HepG2 (cell line): ENCODE measurements around the gene GNA15. TPM values are rescaled to one million over a fixed set of nuclear protein-coding genes. Genes with fewer than 3 reads are reported as not detected.
A peak's percentile ranks its signal among the peaks of the same experiment; 100 is the strongest.

Source experiments
- ELF3 ChIP-seq: IDR thresholded peaks from 2 replicates; pipeline ENCODE4 v1.6.1; 2016; ENCODE audit warnings: missing genetic modification reagents, missing compliant biosample characterization
- FOXC1 ChIP-seq: sonication (generic); formaldehyde crosslinking; IDR thresholded peaks from 2 replicates; pipeline ENCODE4 v1.8.0; 2022; ENCODE audit warnings: mild to moderate bottlenecking, missing genetic modification reagents, borderline replicate concordance
- IKZF4 ChIP-seq: sonication (generic); formaldehyde crosslinking; IDR thresholded peaks from 2 replicates; pipeline ENCODE4 v1.5.1; 2020; ENCODE audit warnings: borderline replicate concordance, mild to moderate bottlenecking, low read depth, missing genetic modification reagents; ENCODE audit errors: not compliant biosample characterization
- KDM6A ChIP-seq: IDR thresholded peaks from 2 replicates; pipeline ENCODE4 v1.6.1; 2016; ENCODE audit warnings: low read depth
- MXI1 ChIP-seq: IDR thresholded peaks from 3 replicates; pipeline ENCODE4 v1.6.1; 2012; ENCODE audit warnings: low read depth, low read length, inconsistent platforms, borderline replicate concordance
- RFX1 ChIP-seq: fragments of 450-650 bp; IDR thresholded peaks from 2 replicates; pipeline ENCODE4 v1.6.1; 2017
- ZBTB20 ChIP-seq: sonication (generic); formaldehyde crosslinking; IDR thresholded peaks from 2 replicates; pipeline ENCODE4 v1.8.1; 2023; ENCODE audit warnings: missing genetic modification reagents, low read depth, mild to moderate bottlenecking, borderline replicate concordance
- ZNF207 ChIP-seq: fragments of 450-650 bp; IDR thresholded peaks from 2 replicates; pipeline ENCODE4 v1.6.1; 2016; ENCODE audit warnings: antibody characterized with exemption, borderline replicate concordance
- ZNF224 ChIP-seq: sonication (generic); formaldehyde crosslinking; IDR thresholded peaks from 2 replicates; pipeline ENCODE4 v1.5.0; 2020; ENCODE audit warnings: mild to moderate bottlenecking, missing genetic modification reagents
- ZNF350 ChIP-seq: sonication (generic); formaldehyde crosslinking; IDR thresholded peaks from 2 replicates; pipeline ENCODE4 v1.4.0; 2020; ENCODE audit warnings: mild to moderate bottlenecking, low read depth, missing genetic modification reagents, borderline replicate concordance
- ZNF598 ChIP-seq: sonication (generic); formaldehyde crosslinking; IDR thresholded peaks from 2 replicates; pipeline ENCODE4 v1.5.1; 2020; ENCODE audit warnings: mild to moderate bottlenecking, missing genetic modification reagents, borderline replicate concordance
- ZSCAN30 ChIP-seq: sonication (generic); formaldehyde crosslinking; IDR thresholded peaks from 2 replicates; pipeline ENCODE4 v1.5.0; 2020; ENCODE audit warnings: mild to moderate bottlenecking, missing genetic modification reagents
- polyA plus RNA-seq, 8 experiments: library from polyadenylated mRNA; depleted of rRNA in 3 of 8; stranded (reverse) in 7 of 8; unstranded in 1 of 8; fragments of >200 nt; fragmentation: Illumina TruSeq in 4 of 8; extraction: Trizol in 4 of 8; gene quantifications; 2 replicates each; pipeline versions ENCODE4 v1.2.1 to v1.2.3, GENCODE V29; 2011 to 2016; ENCODE audit warnings: low read depth in 4 of 8, missing spikeins in 1 of 8, mixed read lengths in 1 of 8; ENCODE audit not compliant: insufficient read depth in 1 of 8
- total RNA-seq, 5 experiments: library from RNA; depleted of rRNA; stranded (reverse); fragments of >200 nt; fragmentation: Illumina TruSeq; extraction: Trizol; gene quantifications; 2 replicates each; pipeline ENCODE4 v1.2.3, GENCODE V29; 2016; ENCODE audit warnings: low read depth in 1 of 5
- TF ChIP-seq, protein P1 (sequence below): sonication (generic); formaldehyde crosslinking; IDR thresholded peaks from 2 replicates; pipeline ENCODE4 v1.5.0; 2020; ENCODE audit warnings: missing genetic modification reagents, mild to moderate bottlenecking, borderline replicate concordance
- TF ChIP-seq, protein P2 (sequence below): sonication (generic); formaldehyde crosslinking; IDR thresholded peaks from 2 replicates; pipeline ENCODE4 v1.9.0; 2021; ENCODE audit warnings: missing genetic modification reagents, borderline replicate concordance
- TF ChIP-seq, protein P3 (sequence below): IDR thresholded peaks from 2 replicates; pipeline ENCODE4 v1.6.1; 2018; ENCODE audit warnings: missing genetic modification reagents, mild to moderate bottlenecking, missing compliant biosample characterization
- TF ChIP-seq, protein P4 (sequence below): IDR thresholded peaks from 2 replicates; pipeline ENCODE4 v1.4.0; 2020; ENCODE audit warnings: mild to moderate bottlenecking, missing genetic modification reagents

The GNA15 gene
- total and polyA plus RNA-seq, 2 of the 13 experiments (the other 11 are each of a cell fraction or from before 2014, with no cell fraction given) = not detected

DNA sequence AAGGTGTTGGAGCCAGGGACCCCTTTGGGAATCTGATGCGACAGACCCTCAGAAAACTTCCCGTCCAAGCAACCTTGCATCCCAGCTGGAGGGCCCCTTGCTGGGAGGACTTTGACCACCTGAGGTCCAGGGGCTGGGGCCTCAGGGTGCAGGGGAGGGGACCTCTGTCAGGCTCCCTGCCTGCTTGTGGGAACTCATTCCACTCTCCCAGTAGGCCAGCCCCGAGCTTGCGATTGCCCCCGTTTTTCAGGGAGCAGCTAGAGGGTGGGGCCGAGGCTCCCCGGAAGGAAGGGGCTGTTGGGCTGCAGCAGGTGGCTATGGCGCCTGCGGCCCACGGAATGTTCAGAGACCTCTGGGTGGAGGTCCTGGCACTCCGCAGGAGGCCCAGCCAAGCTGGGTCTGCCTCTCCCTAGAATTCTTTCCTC is 38.9 kb upstream of the GNA15 start (continued):
- TF ChIP-seq IKZF4 (CRISPR knock-in tag) = no peak
- TF ChIP-seq, protein P1, sequence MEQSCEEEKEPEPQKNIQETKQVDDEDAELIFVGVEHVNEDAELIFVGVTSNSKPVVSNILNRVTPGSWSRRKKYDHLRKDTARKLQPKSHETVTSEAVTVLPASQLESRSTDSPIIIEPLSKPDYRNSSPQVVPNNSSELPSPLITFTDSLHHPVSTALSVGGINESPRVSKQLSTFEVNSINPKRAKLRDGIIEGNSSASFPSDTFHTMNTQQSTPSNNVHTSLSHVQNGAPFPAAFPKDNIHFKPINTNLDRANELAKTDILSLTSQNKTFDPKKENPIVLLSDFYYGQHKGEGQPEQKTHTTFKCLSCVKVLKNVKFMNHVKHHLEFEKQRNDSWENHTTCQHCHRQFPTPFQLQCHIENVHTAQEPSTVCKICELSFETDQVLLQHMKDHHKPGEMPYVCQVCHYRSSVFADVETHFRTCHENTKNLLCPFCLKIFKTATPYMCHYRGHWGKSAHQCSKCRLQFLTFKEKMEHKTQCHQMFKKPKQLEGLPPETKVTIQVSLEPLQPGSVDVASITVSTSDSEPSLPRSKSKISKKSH = no peak
- TF ChIP-seq, protein P2, sequence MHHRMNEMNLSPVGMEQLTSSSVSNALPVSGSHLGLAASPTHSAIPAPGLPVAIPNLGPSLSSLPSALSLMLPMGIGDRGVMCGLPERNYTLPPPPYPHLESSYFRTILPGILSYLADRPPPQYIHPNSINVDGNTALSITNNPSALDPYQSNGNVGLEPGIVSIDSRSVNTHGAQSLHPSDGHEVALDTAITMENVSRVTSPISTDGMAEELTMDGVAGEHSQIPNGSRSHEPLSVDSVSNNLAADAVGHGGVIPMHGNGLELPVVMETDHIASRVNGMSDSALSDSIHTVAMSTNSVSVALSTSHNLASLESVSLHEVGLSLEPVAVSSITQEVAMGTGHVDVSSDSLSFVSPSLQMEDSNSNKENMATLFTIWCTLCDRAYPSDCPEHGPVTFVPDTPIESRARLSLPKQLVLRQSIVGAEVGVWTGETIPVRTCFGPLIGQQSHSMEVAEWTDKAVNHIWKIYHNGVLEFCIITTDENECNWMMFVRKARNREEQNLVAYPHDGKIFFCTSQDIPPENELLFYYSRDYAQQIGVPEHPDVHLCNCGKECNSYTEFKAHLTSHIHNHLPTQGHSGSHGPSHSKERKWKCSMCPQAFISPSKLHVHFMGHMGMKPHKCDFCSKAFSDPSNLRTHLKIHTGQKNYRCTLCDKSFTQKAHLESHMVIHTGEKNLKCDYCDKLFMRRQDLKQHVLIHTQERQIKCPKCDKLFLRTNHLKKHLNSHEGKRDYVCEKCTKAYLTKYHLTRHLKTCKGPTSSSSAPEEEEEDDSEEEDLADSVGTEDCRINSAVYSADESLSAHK = no peak
- no peak for TF ChIP-seq ZSCAN30 (CRISPR knock-in tag)
- TF ChIP-seq ZBTB20 = no peak
- no peak for TF ChIP-seq FOXC1 (CRISPR knock-in tag)
- peak; percentile 83 for TF ChIP-seq KDM6A (CRISPR knock-in tag)
- TF ChIP-seq, protein P3, sequence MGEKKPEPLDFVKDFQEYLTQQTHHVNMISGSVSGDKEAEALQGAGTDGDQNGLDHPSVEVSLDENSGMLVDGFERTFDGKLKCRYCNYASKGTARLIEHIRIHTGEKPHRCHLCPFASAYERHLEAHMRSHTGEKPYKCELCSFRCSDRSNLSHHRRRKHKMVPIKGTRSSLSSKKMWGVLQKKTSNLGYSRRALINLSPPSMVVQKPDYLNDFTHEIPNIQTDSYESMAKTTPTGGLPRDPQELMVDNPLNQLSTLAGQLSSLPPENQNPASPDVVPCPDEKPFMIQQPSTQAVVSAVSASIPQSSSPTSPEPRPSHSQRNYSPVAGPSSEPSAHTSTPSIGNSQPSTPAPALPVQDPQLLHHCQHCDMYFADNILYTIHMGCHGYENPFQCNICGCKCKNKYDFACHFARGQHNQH (CRISPR knock-in tag) = no peak
- TF ChIP-seq ELF3 (CRISPR knock-in tag) = 0 out of 2 replicates have a peak, but pooled peaks have one; percentile 24
- TF ChIP-seq, protein P4, sequence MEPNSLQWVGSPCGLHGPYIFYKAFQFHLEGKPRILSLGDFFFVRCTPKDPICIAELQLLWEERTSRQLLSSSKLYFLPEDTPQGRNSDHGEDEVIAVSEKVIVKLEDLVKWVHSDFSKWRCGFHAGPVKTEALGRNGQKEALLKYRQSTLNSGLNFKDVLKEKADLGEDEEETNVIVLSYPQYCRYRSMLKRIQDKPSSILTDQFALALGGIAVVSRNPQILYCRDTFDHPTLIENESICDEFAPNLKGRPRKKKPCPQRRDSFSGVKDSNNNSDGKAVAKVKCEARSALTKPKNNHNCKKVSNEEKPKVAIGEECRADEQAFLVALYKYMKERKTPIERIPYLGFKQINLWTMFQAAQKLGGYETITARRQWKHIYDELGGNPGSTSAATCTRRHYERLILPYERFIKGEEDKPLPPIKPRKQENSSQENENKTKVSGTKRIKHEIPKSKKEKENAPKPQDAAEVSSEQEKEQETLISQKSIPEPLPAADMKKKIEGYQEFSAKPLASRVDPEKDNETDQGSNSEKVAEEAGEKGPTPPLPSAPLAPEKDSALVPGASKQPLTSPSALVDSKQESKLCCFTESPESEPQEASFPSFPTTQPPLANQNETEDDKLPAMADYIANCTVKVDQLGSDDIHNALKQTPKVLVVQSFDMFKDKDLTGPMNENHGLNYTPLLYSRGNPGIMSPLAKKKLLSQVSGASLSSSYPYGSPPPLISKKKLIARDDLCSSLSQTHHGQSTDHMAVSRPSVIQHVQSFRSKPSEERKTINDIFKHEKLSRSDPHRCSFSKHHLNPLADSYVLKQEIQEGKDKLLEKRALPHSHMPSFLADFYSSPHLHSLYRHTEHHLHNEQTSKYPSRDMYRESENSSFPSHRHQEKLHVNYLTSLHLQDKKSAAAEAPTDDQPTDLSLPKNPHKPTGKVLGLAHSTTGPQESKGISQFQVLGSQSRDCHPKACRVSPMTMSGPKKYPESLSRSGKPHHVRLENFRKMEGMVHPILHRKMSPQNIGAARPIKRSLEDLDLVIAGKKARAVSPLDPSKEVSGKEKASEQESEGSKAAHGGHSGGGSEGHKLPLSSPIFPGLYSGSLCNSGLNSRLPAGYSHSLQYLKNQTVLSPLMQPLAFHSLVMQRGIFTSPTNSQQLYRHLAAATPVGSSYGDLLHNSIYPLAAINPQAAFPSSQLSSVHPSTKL = no peak
- no peak for TF ChIP-seq RFX1
- no peak for TF ChIP-seq ZNF598 (CRISPR knock-in tag)
- TF ChIP-seq ZNF207 = no peak
- TF ChIP-seq ZNF224 = no peak
- TF ChIP-seq MXI1 = no peak
- TF ChIP-seq ZNF350 = no peak
